ACC112 (cell line): Measurements from ENCODE around the gene CYP2U1.
A peak's percentile ranks its signal among the peaks of the same experiment; 100 is the strongest.

Experiments
- H2AFZ ChIP-seq: fragments of 200-600 bp; sonication (generic); one replicate; pipeline ENCODE4 v1.6.0; 2017; ENCODE audit warnings: antibody characterized with exemption, low read length; ENCODE audit not compliant: unreplicated experiment
- H3K27ac ChIP-seq: fragments of 200-600 bp; sonication (generic); 2 replicates; pipeline ENCODE4 v1.5.1; 2014; ENCODE audit warnings: low read depth, mild to moderate bottlenecking, antibody characterized with exemption, low read length, moderate library complexity
- H3K27me3 ChIP-seq: fragments of 200-600 bp; sonication (generic); 2 replicates; pipeline ENCODE4 v1.6.1; 2014; ENCODE audit warnings: mild to moderate bottlenecking, antibody characterized with exemption, low read length, moderate library complexity, mixed read lengths; ENCODE audit not compliant: insufficient read depth
- H3K36me3 ChIP-seq: fragments of 200-600 bp; sonication (generic); 2 replicates; pipeline ENCODE4 v1.6.1; 2016; ENCODE audit warnings: mild to moderate bottlenecking, antibody characterized with exemption, low read length, moderate library complexity, mixed read lengths; ENCODE audit not compliant: insufficient read depth
- H3K4me1 ChIP-seq: fragments of 200-600 bp; sonication (generic); one replicate; pipeline ENCODE4 v1.6.1; 2016; ENCODE audit warnings: low read length, mixed read lengths; ENCODE audit not compliant: insufficient read depth, unreplicated experiment, control insufficient read depth
- H3K4me3 ChIP-seq: fragments of 200-600 bp; sonication (generic); 2 replicates; pipeline ENCODE4 v1.5.1; 2014; ENCODE audit warnings: mild to moderate bottlenecking, low read depth, low read length
- H3K79me2 ChIP-seq: fragments of 200-600 bp; sonication (generic); one replicate; pipeline ENCODE4 v1.6.0; 2016; ENCODE audit warnings: low read length; ENCODE audit not compliant: control insufficient read depth, unreplicated experiment, insufficient read depth

Gene CYP2U1

DNA sequence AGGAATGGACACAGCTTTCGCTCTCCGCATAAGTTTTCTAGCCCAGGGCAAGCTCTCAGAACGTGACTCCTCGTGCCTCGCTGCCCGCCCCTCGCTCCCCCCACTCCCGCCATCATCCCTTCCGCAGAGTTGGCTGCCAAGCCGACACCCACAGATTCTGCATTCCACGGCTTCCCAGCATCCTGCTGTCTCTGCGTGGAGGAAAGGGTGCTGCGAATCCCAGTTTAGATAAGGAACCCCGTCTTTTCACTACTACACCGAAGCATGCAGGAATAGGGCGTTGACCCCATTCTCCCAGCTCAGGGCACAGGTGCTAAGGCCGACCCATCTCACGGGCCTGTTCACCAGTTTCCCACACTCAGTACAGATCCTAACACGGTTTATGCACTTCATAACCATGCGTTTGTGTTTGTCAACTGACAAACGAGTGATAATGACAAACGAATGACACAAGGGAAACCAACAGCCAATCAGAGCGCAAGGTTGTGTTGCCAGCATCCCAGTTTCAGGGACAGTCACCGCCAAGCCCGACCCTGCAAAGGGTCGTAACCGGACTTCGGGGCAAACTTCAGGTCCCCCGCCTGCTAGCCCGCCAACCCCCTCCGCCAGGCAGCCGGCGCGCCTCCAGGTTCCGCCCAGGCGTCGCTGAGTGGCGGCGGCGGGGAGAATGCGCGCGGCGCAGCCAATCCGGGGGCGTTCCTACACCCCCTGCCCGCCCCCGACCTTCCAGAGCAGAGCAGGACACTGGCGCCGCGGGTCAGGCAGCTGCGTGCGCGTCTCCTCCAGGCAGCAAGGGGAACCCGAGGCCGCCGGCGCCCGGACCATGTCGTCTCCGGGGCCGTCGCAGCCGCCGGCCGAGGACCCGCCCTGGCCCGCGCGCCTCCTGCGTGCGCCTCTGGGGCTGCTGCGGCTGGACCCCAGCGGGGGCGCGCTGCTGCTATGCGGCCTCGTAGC, at the start of gene CYP2U1:
Gene CYP2U1, plus strand, starts transcription at position 729 of the 954 bp plus-strand sequence. Its CDS starts 95 bp downstream, at position 824.
- H3K27me3 ChIP-seq = no peaks in the 10 kb centered on the region
- H3K79me2 ChIP-seq = peaks cover 4% of the 10 kb centered on the region
- H2AFZ ChIP-seq = peak within 1 kb of the TSS; percentile 93
- H3K4me3 ChIP-seq = peak within 1 kb of the TSS; percentile 84
- H3K4me1 ChIP-seq = peaks cover 8% of the 10 kb centered on the region
- peak within 1 kb of the TSS; percentile 23 for H3K27ac ChIP-seq
- peaks cover 6% of the 10 kb centered on the region; the same call in 1 of the 2 replicates for H3K36me3 ChIP-seq

DNA sequence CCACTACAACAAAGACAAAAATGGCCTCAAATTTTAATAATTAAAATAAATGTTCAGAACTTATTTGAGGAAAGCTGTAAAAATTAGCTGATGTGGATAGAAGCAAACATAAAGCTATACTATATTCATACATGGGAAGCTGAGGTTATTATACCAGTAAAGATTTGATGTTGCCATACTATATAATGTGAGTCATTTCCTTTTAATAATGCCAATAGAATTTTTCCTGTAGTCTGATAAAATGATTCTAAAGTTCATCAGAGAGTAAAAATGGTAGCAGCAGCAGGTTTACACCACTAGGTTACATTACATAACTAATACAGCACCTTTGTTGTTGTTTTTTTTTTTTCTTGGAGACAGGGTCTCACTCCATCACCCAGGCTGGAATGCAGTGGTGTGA, 45.5 kb upstream of the CYP2U1 start:
- Histone ChIP-seq H3K4me1 (peaks cover 13% of the 10 kb centered on the region), H2AFZ (no peak overlapping the region), H3K36me3 (peaks cover 32% of the 10 kb centered on the region), H3K79me2 (peaks cover 10% of the 10 kb centered on the region), H3K27me3 (no peaks in the 10 kb centered on the region), H3K4me3 (no peak overlapping the region), H3K27ac (peak overlapping the region; percentile 4; the same call in 1 of the 2 replicates)

DNA sequence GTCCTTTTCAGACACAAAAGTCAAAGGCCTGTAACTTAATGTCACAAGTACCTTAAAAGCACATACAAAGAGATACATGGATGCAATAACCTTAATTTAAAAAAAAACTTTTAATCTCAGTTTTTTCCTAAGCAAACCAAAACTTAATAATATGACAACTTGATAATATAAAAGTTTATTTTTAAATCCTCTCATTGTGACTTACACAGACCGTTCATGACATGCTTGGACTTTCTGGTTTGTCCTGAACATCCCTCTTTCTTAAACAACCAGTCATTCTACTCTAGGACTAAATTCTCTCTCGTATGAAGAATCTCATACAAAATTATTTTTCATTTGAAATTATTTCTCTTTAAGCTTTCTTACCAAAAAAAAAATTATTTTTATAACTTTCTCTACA, 43.1 kb upstream of the CYP2U1 start:
- no peak overlapping the region for H3K27ac ChIP-seq
- H3K79me2 ChIP-seq = peaks cover 5% of the 10 kb centered on the region

DNA sequence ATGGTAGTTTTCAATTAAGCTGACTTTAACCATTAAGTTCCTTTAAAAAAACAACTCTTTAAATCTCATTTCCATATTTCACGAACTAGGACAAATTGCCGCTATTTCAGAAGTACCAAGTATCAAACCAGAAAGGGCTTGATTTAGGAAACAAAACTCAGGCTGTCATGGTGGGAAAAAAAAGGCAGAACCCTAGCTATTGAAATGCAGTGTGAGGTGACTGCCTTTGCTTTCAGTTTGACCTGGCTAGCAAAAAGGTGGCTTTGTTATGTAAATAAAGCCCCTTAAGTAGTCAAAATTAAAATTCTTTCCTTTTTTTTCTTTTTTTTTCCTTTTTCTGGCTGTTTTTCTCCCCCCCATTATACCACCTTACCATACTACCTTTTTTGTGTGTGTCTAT, 40.6 kb upstream of the CYP2U1 start:
- H3K4me3 ChIP-seq = no peak overlapping the region
- H3K36me3 ChIP-seq = peaks cover 41% of the 10 kb centered on the region
- no peaks in the 10 kb centered on the region for H3K27me3 ChIP-seq
- H3K79me2 ChIP-seq = peaks cover 8% of the 10 kb centered on the region
- H3K27ac ChIP-seq = no peak overlapping the region
- H3K4me1 ChIP-seq = peaks cover 14% of the 10 kb centered on the region
- no peak overlapping the region for H2AFZ ChIP-seq

More for the DNA sequence above, 43.1 kb upstream of the CYP2U1 start:
- Histone ChIP-seq H3K36me3 (peaks cover 32% of the 10 kb centered on the region), H3K4me3 (no peak overlapping the region), H3K4me1 (peaks cover 13% of the 10 kb centered on the region), H3K27me3 (no peaks in the 10 kb centered on the region), H2AFZ (no peak overlapping the region)

DNA sequence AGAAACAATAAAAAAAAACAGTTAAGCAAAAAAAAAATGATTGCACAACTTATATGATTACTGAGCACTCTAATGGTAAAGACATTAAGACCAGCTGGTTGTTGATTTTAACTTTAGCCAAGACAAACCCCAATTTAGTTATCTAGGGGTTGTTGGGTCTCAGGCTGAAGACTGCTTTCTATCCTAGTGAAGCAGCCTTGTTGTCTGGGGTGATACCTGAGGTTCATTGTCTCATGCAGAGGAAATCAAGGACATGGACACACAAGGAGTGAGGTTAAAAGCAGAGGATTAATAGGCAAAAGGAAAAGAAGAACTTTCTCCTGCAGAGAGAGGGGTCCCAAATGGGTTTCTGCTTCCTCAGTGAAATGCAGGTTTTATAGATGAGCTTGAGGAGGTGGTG, 40.0 kb upstream of the CYP2U1 start:
- Histone ChIP-seq H2AFZ (no peak overlapping the region), H3K4me1 (peaks cover 13% of the 10 kb centered on the region), H3K79me2 (peaks cover 8% of the 10 kb centered on the region), H3K4me3 (no peak overlapping the region), H3K36me3 (peaks cover 40% of the 10 kb centered on the region), H3K27me3 (no peaks in the 10 kb centered on the region), H3K27ac (no peak overlapping the region)

DNA sequence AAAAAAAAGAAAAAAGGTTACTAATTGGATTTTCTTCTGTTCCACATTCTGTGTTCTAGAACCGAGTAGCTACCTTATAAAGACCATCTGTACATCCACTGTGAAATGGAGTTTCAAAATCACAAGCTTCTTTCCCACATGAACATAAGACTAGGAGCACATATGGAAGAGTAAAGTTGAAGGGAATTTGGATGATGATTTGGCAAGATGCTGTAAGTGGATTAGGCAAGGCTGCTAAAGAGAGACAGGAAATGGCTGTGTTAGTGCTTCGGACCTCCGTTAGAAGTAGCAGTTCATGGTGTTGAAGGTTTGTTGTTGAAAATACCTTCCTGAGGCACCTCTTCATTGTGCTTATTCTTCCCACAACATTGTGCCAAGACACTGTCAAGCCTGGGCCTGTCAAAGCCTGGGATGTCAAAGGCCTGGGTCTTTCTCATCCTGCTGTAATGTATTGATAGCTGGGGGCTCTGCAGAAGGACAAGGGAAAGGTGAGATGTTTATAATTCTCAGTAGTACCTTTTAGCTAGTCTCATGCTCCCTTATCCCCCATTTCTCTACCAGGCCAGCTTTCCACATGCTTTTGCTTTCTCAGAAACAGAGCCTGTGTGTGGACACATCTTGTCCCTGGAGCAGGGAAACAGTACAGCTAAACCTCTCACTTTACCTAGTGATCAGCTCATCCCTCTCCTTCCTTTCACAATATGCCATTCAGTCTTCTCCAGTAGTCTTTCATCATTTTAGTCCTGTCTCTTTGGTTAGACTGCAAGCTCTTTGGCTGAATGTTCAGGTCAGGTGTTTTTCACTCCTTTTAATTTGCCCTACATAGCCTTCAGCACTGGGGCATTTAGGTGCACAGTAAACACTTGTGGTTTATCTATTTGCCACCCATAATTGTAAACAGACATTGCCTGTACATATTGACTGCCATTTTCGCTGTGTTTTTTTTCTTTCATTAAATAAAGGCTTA, 37.9 kb upstream of the CYP2U1 start:
- H3K4me3 ChIP-seq = no peak overlapping the region
- H2AFZ ChIP-seq = no peak overlapping the region
- H3K36me3 ChIP-seq = peaks cover 22% of the 10 kb centered on the region
- peaks cover 30% of the 10 kb centered on the region for H3K4me1 ChIP-seq
- no peak overlapping the region for H3K27ac ChIP-seq
- no peaks in the 10 kb centered on the region for H3K27me3 ChIP-seq
- peaks cover 15% of the 10 kb centered on the region for H3K79me2 ChIP-seq

DNA sequence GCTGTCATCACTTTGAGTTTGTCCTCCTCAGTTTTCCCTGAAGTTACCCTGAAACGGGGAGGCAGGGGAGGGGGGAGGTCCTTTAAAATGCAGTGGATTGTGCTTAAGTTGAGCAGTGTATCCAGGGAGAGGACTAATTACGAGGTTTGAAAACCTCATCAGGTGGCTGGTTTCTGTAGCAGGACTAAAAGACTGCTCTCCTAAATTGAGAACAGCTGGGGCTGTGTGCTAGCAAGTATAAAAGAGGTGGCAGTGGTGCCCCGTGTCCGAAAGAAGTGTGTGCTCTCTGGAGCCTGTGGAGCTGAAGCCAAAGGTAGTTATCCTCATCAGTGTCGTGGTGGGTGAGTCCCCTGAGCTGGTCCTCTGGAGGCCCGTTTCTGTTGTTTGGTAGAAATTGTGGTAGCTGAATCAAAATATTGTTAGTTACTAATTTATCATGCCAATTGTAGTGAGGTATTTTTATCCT, 37.2 kb upstream of the CYP2U1 start:
- peaks cover 24% of the 10 kb centered on the region for H3K36me3 ChIP-seq
- no peaks in the 10 kb centered on the region for H3K27me3 ChIP-seq
- no peak overlapping the region for H3K27ac ChIP-seq
- H3K79me2 ChIP-seq = peaks cover 22% of the 10 kb centered on the region
- no peak overlapping the region for H3K4me3 ChIP-seq
- H3K4me1 ChIP-seq = peaks cover 30% of the 10 kb centered on the region
- no peak overlapping the region for H2AFZ ChIP-seq

DNA sequence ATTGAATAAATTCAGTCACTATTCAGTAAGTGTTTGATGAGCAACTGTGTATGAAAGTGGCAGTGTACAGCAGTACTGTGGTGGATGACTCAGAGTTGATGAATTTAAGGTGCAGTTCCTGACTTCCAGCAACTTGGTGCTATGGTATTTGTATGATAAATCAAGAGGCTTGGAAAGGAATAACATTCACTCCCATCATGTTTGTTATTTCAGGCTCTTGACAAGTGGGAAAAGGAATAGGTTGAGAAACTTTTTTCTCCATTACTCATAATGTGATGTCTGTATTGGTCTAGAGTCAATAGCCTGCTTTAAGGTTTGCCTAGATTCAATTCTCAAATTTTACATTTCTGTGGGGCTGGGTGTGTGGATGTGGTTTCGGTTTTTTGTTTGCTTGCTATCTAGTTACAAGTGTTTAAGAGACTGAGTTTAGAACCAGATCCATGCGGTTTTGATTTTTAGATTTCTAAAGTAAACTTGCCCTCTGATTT, 35.1 kb upstream of the CYP2U1 start:
- Histone ChIP-seq H3K4me1 (peaks cover 30% of the 10 kb centered on the region), H3K79me2 (peaks cover 26% of the 10 kb centered on the region), H3K4me3 (peak overlapping the region; percentile 64), H3K27me3 (no peaks in the 10 kb centered on the region), H3K36me3 (peaks cover 30% of the 10 kb centered on the region), H3K27ac (peak overlapping the region; percentile 92), H2AFZ (peak overlapping the region; percentile 11)

DNA sequence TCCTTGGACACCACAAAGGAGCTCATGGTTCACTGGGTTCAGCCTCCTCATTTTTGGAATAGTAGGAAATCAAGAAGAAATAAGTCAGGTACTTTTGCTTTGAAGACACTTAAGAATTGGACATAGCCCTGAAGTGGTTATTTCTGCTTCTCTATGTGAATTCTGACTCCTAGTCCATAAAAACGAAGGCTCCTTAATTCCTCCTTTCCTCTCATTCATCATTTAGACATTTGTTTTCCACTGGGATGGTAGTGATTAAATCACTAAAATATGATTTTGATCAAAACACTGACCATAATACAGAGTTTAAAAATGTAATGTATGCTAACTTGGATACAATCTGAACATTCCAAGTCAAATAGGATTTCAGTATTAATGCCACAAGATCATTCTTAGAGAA, 34.7 kb upstream of the CYP2U1 start:
- peak overlapping the region; percentile 92 for H3K27ac ChIP-seq
- peaks cover 35% of the 10 kb centered on the region for H3K36me3 ChIP-seq
- H3K27me3 ChIP-seq = no peaks in the 10 kb centered on the region
- peaks cover 26% of the 10 kb centered on the region for H3K79me2 ChIP-seq
- H3K4me1 ChIP-seq = peaks cover 30% of the 10 kb centered on the region
- H2AFZ ChIP-seq = peak overlapping the region; percentile 11
- peak overlapping the region; percentile 64 for H3K4me3 ChIP-seq

DNA sequence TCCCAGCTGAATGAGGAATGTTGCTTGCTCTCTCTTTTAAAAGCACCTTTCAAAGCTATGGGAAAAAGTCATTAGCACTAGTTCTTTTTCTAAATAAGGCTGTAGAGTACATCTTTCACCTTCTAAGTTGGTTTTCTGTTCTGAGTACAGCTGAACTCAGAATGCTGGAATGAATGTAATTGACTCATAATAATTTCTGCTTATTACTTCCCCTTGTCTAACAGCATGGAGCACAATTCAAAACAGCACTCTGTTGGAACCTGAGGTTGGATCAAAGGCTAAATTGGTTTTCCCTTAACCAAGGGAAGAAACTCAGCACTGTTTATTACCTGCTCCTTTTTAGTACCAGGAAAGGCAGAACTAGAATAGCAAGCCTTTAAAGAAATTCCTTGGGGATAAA, 33.5 kb upstream of the CYP2U1 start:
- Histone ChIP-seq H3K4me1 (peaks cover 30% of the 10 kb centered on the region), H3K27ac (no peak overlapping the region), H3K79me2 (peaks cover 26% of the 10 kb centered on the region), H3K27me3 (no peaks in the 10 kb centered on the region), H3K4me3 (no peak overlapping the region), H3K36me3 (peaks cover 35% of the 10 kb centered on the region), H2AFZ (no peak overlapping the region)
